Fibroblast of mammary gland (primary cell): ENCODE data around the gene ATM.

ENCODE experiments used
- DNase-seq: peaks from one replicate; pipeline ENCODE4 v3.0.0-alpha.2; 2010; ENCODE audit warnings: low read depth
- H3K4me3 ChIP-seq: 2 replicates; pipeline ENCODE4 v1.5.1; 2011; ENCODE audit warnings: low read depth, mild to moderate bottlenecking, low read length, moderate library complexity; ENCODE audit not compliant: control insufficient read depth
- CTCF ChIP-seq: conservative IDR thresholded peaks from 2 replicates; pipeline ENCODE4 v1.5.1; 2011; ENCODE audit warnings: low read depth, low read length, inconsistent platforms; ENCODE audit not compliant: control insufficient read depth, insufficient read depth

The ATM gene

GRCh38 chr11:108237058-108237481 is 14.2 kb downstream of the ATM start:
- no peak for DNase-seq
- no peak for TF ChIP-seq CTCF
- H3K4me3 ChIP-seq, result no peak overlapping the region

GRCh38 chr11:108239076-108239475 is 16.2 kb downstream of the ATM start:
- TF ChIP-seq CTCF, result no peak
- no peak for DNase-seq
- H3K4me3 ChIP-seq, result no peak overlapping the region

- no peak for DNase-seq
- TF ChIP-seq CTCF, result no peak
- H3K4me3 ChIP-seq, result no peak overlapping the region
Observed at GRCh38 chr11:108241330-108242037, 18.6 kb downstream of the ATM start.

GRCh38 chr11:108242422-108242821 is 19.6 kb downstream of the ATM start:
- TF ChIP-seq CTCF, result no peak
- no peak for DNase-seq
- no peak overlapping the region for H3K4me3 ChIP-seq

- DNase-seq, result no peak
- no peak overlapping the region for H3K4me3 ChIP-seq
- no peak for TF ChIP-seq CTCF
Observed at GRCh38 chr11:108246308-108246707, 23.4 kb downstream of the ATM start.

GRCh38 chr11:108246885-108247284 is 24.0 kb downstream of the ATM start:
- TF ChIP-seq CTCF, result no peak
- no peak for DNase-seq
- no peak overlapping the region for H3K4me3 ChIP-seq

GRCh38 chr11:108253176-108253575 is 30.3 kb downstream of the ATM start:
- H3K4me3 ChIP-seq, result no peak overlapping the region
- TF ChIP-seq CTCF, result no peak
- DNase-seq, result peak; percentile 36
